ENCODE results near the gene DLST. TPM values are rescaled to one million over a fixed set of nuclear protein-coding genes. Genes with fewer than 3 reads are reported as not detected.

DLST gene
- total and polyA plus RNA-seq, 2 of the 4 experiments (the other 2 are of a cell fraction), result 58.6 to 119 TPM

GRCh38 chr14:74915426-74915825 is 33.7 kb downstream of the DLST start:
- POLR2A ChIA-PET (ENCODE audit: unreplicated experiment), result no interaction called here
- no TSS peak for BruUV-seq (replicated peaks)

More at GRCh38 chr14:74915426-74915825, 33.7 kb downstream of the DLST start:
- H3K23ac ChIP-seq (ENCODE audit: low read depth, low read length), result no peak overlapping the region
- intact Hi-C loops (cut with micrococcal nuclease), result no loop called here
- dilution Hi-C loops (cut with HindIII; ENCODE audit: low sequenced_read_pairs, unreplicated experiment), result no loop called here
- no peak overlapping the region for H2AK5ac ChIP-seq (ENCODE audit: low read depth, low read length)
- CTCF ChIA-PET, result no interaction called here
- H3K27ac ChIP-seq (ENCODE audit: insufficient read depth, low read length), result no peak overlapping the region
- no peak overlapping the region for H3K56ac ChIP-seq (ENCODE audit: extremely low read depth, insufficient read depth, low read length)
- H3K14ac ChIP-seq (replicated peaks; ENCODE audit: low read depth, low read length), result no peak overlapping the region
- no peak overlapping the region for H2AK9ac ChIP-seq (replicated peaks; ENCODE audit: low read depth, low read length, poor library complexity)
- peaks cover 4% of the 10 kb centered on the region; the same call in 1 of the 2 replicates for H3K4me1 ChIP-seq (ENCODE audit: control insufficient read depth, insufficient read depth, low read length)
- H3K4ac ChIP-seq (ENCODE audit: low read depth, low read length), result no peak overlapping the region
- H3K9ac ChIP-seq (ENCODE audit: low read depth, low read length), result no peak overlapping the region
- H3K18ac ChIP-seq (ENCODE audit: low read depth, low read length), result no peak overlapping the region
- TF ChIP-seq ELK1 (IDR thresholded peaks at IDR 0.05; ENCODE audit: borderline replicate concordance, low read depth, low read length), result no peak
- TF ChIP-seq MXI1 (IDR thresholded peaks at IDR 0.05; ENCODE audit: borderline replicate concordance, low read depth, low read length), result no peak
- no peak for TF ChIP-seq USF2 (IDR thresholded peaks at IDR 0.05; ENCODE audit: low read depth, low read length)
- no peak for TF ChIP-seq SMC3 (IDR thresholded peaks at IDR 0.05; ENCODE audit: low read depth, low read length)
- no peak for TF ChIP-seq NFE2L2 (IDR thresholded peaks at IDR 0.05; ENCODE audit: low read depth, low read length)
- TF ChIP-seq CHD1 (IDR thresholded peaks at IDR 0.05; ENCODE audit: low read depth, low read length), result no peak
- TF ChIP-seq MAFK (IDR thresholded peaks at IDR 0.05; ENCODE audit: low read depth, low read length), result no peak
- no peak for TF ChIP-seq MAZ (IDR thresholded peaks at IDR 0.05; ENCODE audit: borderline replicate concordance, low read depth, low read length)
- no peak for TF ChIP-seq RFX5 (IDR thresholded peaks at IDR 0.05; ENCODE audit: low read depth, low read length)
- no peak for TF ChIP-seq FOS (IDR thresholded peaks at IDR 0.05; ENCODE audit: low read depth, low read length)
- TF ChIP-seq RAD21 (IDR thresholded peaks at IDR 0.05; ENCODE audit: low read length), result no peak
- in situ Hi-C loops (cut with MboI; ENCODE audit: low sequenced_read_pairs), result loop anchor here (10.0 kb wide), 1 partner anchor 389 kb away; no protein-coding TSS in a partner anchor
- no CpG with 5 or more reads among the region's 4 CpGs for WGBS, 2 experiments (ENCODE audit: extremely low coverage in 2 of 2, insufficient read length in 1 of 2)
- H4K91ac ChIP-seq (ENCODE audit: insufficient read depth, low read depth, low read length), result no peak overlapping the region
- H3K9me1 ChIP-seq (ENCODE audit: insufficient read depth, low read length), result 0 out of 2 replicates have a peak, but pooled peaks cover 2% of the 10 kb centered on the region
- H2BK20ac ChIP-seq (ENCODE audit: low read depth, low read length), result no peak overlapping the region
- H4K20me1 ChIP-seq (ENCODE audit: insufficient read depth, low read length), result no peaks in the 10 kb centered on the region
- H3K36me3 ChIP-seq (ENCODE audit: control insufficient read depth, insufficient read depth, low read length), result no peaks in the 10 kb centered on the region
- H2BK120ac ChIP-seq (ENCODE audit: low read depth, low read length), result no peak overlapping the region
- H2AFZ ChIP-seq (replicated peaks; ENCODE audit: low read length, poor library complexity), result no peak overlapping the region
- H3K27me3 ChIP-seq (ENCODE audit: control insufficient read depth, insufficient read depth, low read length), result no peaks in the 10 kb centered on the region
- no peak overlapping the region for H2BK15ac ChIP-seq (ENCODE audit: low read depth, low read length)
- DNase-seq, result no peak
- H2BK5ac ChIP-seq (ENCODE audit: low read depth, low read length, poor library complexity, severe bottlenecking), result no peak overlapping the region
- H4K5ac ChIP-seq (ENCODE audit: low read depth, low read length), result no peak overlapping the region
- no peaks in the 10 kb centered on the region for H3K9me3 ChIP-seq (ENCODE audit: control insufficient read depth, insufficient read depth, low read length)
- H3K4me2 ChIP-seq (ENCODE audit: low read depth, low read length), result no peak overlapping the region
- no peak overlapping the region for H3K4me3 ChIP-seq (ENCODE audit: insufficient read depth, low read depth, low read length)
- no peak overlapping the region for H4K8ac ChIP-seq (ENCODE audit: low read depth in 2 of 2, low read length in 2 of 2)
- H3K79me1 ChIP-seq (ENCODE audit: low read depth in 1 of 2, low read length in 2 of 2), result no peaks in the 10 kb centered on the region
- no peak for ATAC-seq (ENCODE audit: low read depth)

Measured in IMR-90 (cell line).